Pancreas (tissue), 10 donors: ENCODE measurements around the gene ANAPC1. TPM values are rescaled to one million over a fixed set of nuclear protein-coding genes. Genes with fewer than 3 reads are reported as not detected.
"Not testable (repeated sequence)": the region's sequence is repeated elsewhere in the genome, so short reads cannot be mapped to it uniquely, and the experiment has no call there.

Experiments used
- ATAC-seq, 4 donors: fragments of 200-7000 bp; cut with Tn5 transposase; one replicate each; pipeline versions ENCODE4 v1.8.0 to v1.9.1; 2020; ENCODE audit warnings: mild to moderate bottlenecking in 4 of 4, moderate library complexity in 4 of 4
- DNase-seq, 6 donors: peaks; one replicate each; pipeline ENCODE4 v3.0.0-alpha.2; 2020
- FAIRE-seq: peaks from 2 replicates; lab custom pipeline; 2012; peaks lifted over from hg19 to GRCh38; lab: Jason Lieb, UNC
- H3K27ac ChIP-seq, 4 donors: fragments of 200-600 bp; sonication (generic); 1 replicate in 3 of 4; 2 replicates in 1 of 4; pipeline versions ENCODE4 v1.5.0 to v1.8.0; 2020
- H3K27me3 ChIP-seq, 4 donors: fragments of 200-600 bp; one replicate each; pipeline ENCODE4 v1.8.0; 2021
- H3K36me3 ChIP-seq, 3 donors: fragments of 200-600 bp; sonication (generic) in 1 of 3; one replicate each; pipeline versions ENCODE4 v1.5.0 to v1.8.0; 2020 to 2021
- H3K4me1 ChIP-seq, 3 donors: fragments of 200-600 bp; one replicate each; pipeline ENCODE4 v1.8.0; 2021
- H3K4me3 ChIP-seq, 4 donors: fragments of 200-600 bp; sonication (generic) in 2 of 4; one replicate each; pipeline versions ENCODE4 v1.5.0 to v1.8.0; 2020 to 2021
- H3K9me3 ChIP-seq, 4 donors: fragments of 200-600 bp; one replicate each; pipeline ENCODE4 v1.8.0; 2021
- CTCF ChIP-seq, 4 donors: fragments of 200-600 bp; sonication (generic) in 3 of 4; IDR thresholded peaks; one replicate each; pipeline versions ENCODE4 v1.5.0 to v1.8.0; 2021; ENCODE audit warnings: antibody characterized with exemption in 4 of 4
- WGBS, 2 donors: extraction: QIAGEN DNeasy Blood & Tissue Kit; methylation state at CpG; one replicate each; pipeline ENCODE4 v1.1.7; 2013; 5-methylcytosine and 5-hydroxymethylcytosine counted together
- intact Hi-C, 3 donors: fragments of 100-400 bp; cut with DNase I; formaldehyde crosslinking; loops; one replicate each; pipeline versions ENCODE4 v1.11.1 to v1.14.2; 2022
- polyA plus RNA-seq, 2 donors: library from polyadenylated mRNA; stranded (reverse); fragments of 200-250 nt; gene quantifications; one replicate each; pipeline ENCODE4 v1.2.3, GENCODE V29; 2013
- total RNA-seq, 6 donors: library from RNA; stranded (reverse); fragmentation: NEBNext Ultra II Directional in 4 of 6; extraction: Animal tissue kit (Norgen Biotek cat#: 25700) in 4 of 6; gene quantifications; one replicate each; pipeline versions ENCODE4 v1.2.1 to v1.2.4, GENCODE V29; 2021 to 2023
- donor health status: healthy with polysubstance abuse.
- donor health status: DM: no; HTN: no; CAD: no; lungs with moderate emphysema.
- donor health status: DM: no; HTN: no; CAD: no.
- donor health status: control.
- donor health status: control.
- donor health status: Bipolar disorder and iron deficiency.
- donor health status: DM: yes; HTN: yes; CAD: no.
- donor health status: DM: no; HTN: no; CAD: no.
- donor health status: DM: no; HTN: no; CAD: no.
- donor health status: DM: yes; HTN: yes; CAD: no.

The ANAPC1 gene
- total and polyA plus RNA-seq, 8 donors: 5.7 to 22.4 (median 13.9) TPM

DNA sequence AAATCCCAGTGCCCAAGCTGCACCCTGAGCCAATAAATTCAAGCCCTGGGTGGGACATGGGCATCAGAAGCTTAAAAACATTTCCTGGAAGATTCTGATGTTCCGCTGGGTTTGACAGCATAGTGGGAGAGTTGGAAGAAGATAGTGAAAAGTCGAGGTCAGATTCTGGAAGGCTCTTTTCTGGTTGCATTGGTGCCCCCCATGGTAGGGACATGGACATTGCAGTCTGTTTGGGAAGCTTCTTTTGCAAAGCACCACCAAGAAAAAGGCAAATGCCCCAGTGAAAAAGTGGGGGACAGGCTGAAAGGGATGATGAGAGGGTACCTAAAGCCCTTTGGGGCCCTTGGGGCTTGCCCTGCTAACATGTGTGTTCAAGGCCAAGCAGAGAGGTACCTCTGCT, 35.4 kb upstream of the ANAPC1 start:
- Histone ChIP-seq H3K36me3 (no peaks in the 10 kb centered on the region), H3K4me3 (no peak overlapping the region), H3K27me3 (no peaks in the 10 kb centered on the region), H3K4me1 (peaks cover 16 to 19% (median 18%) of the 10 kb centered on the region in 3 donors), H3K27ac (peak overlapping the region; percentile 43 to 73 (median 63)), H3K9me3 (no peaks in the 10 kb centered on the region)
- intact Hi-C loops: no loop called here
- ATAC-seq: peak in 1 of 4 donors; percentile 8
- DNase-seq: no peak
- WGBS, 2 donors: 60 to 73% methylated on average over 2 of the region's 2 CpGs
- no peak for FAIRE-seq
- TF ChIP-seq CTCF (IDR thresholded peaks at IDR 0.05): no peak

DNA sequence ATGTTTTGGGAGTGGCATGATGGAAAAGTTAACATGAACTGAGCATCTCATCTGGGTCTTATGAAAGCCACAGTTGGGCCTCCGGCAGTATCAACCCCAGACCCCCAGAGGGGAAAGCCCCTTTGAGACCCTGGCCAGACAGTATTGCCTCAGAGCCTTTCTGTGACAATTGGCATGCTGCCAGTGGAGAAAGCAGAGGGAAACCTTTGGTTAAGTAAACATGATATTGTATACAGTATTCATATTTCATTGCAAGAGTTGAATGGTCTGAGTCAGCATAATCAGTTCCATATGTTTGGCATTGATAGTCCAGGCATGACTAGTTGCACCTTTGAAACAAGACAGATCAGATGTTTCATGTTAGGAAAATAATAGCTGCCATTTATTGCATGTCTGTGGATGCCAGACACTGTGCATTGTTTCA, 34.4 kb upstream of the ANAPC1 start:
- H3K4me3 ChIP-seq: no peak overlapping the region
- no peaks in the 10 kb centered on the region for H3K36me3 ChIP-seq
- TF ChIP-seq CTCF (IDR thresholded peaks at IDR 0.05): no peak
- H3K4me1 ChIP-seq: peaks cover 16 to 19% (median 18%) of the 10 kb centered on the region in 3 donors
- DNase-seq (no peak), FAIRE-seq (no peak), ATAC-seq (no peak)
- H3K9me3 ChIP-seq: no peaks in the 10 kb centered on the region
- no peak overlapping the region for H3K27ac ChIP-seq
- 91 to 95% methylated on average over 1 of the region's 1 CpG for WGBS, 2 donors
- no peaks in the 10 kb centered on the region for H3K27me3 ChIP-seq
- intact Hi-C loops: no loop called here

DNA sequence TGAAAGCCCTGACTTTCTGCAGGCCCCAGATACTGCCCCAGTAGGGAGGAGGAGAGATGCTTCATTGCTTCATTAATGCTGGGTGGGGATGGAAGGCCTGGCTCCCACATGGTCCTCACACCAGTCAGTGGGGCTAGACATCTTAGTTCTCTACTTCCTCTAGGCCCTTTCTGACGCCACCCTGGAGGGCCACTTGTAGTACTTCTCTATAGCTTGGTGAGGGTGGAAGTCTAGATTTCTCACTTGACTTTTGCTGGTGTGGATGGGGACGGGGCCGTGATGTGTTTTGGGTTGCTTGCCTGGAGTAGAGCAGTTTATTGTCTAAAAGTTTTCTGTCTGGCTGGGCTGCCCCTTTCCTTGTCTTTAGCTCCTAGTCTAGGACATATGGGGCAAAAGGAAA, 33.1 kb upstream of the ANAPC1 start:
- Histone ChIP-seq H3K36me3 (no peaks in the 10 kb centered on the region), H3K4me3 (no peak overlapping the region), H3K4me1 (peaks cover 16 to 19% (median 18%) of the 10 kb centered on the region in 3 donors), H3K27me3 (no peaks in the 10 kb centered on the region), H3K27ac (no peak overlapping the region), H3K9me3 (no peaks in the 10 kb centered on the region)
- DNase-seq: no peak
- FAIRE-seq: no peak
- 74 to 77% methylated on average over 3 of the region's 3 CpGs for WGBS, 2 donors
- intact Hi-C loops: no loop called here
- TF ChIP-seq CTCF (IDR thresholded peaks at IDR 0.05): no peak
- no peak for ATAC-seq

- FAIRE-seq: no peak
- no peak for ATAC-seq
- peaks cover 9 to 21% (median 16%) of the 10 kb centered on the region in 3 donors for H3K4me1 ChIP-seq
- H3K4me3 ChIP-seq: no peak overlapping the region
- intact Hi-C loops: no loop called here
- TF ChIP-seq CTCF (IDR thresholded peaks at IDR 0.05): no peak
- no peaks in the 10 kb centered on the region for H3K27me3 ChIP-seq
- no peaks in the 10 kb centered on the region for H3K9me3 ChIP-seq
- H3K36me3 ChIP-seq: no peaks in the 10 kb centered on the region
- WGBS, 2 donors: 67 to 77% methylated on average over 2 of the region's 2 CpGs
- no peak for DNase-seq
- no peak overlapping the region for H3K27ac ChIP-seq
Observed at GRCh38 chr2:111912547-111912946, 28.6 kb upstream of the ANAPC1 start.

- H3K4me3 ChIP-seq, FAIRE-seq, DNase-seq, intact Hi-C loops, H3K27me3 ChIP-seq, H3K36me3 ChIP-seq, H3K9me3 ChIP-seq: not testable (repeated sequence)
- Histone ChIP-seq H3K27ac (peak overlapping the region in 1 of 4 donors; percentile 8), H3K4me1 (peaks cover 9 to 21% (median 16%) of the 10 kb centered on the region in 3 donors)
- 90 to 92% methylated on average over 7 of the region's 7 CpGs for WGBS, 2 donors
- peak in 2 of 4 donors; percentile 33 to 35 for ATAC-seq
Observed at GRCh38 chr2:111911295-111911977, 27.4 kb upstream of the ANAPC1 start.
